ENCODE measurements around the gene TOX2. TPM values are rescaled to one million over a fixed set of nuclear protein-coding genes. Genes with fewer than 3 reads are reported as not detected.

Gene TOX2
- total RNA-seq, 1 experiment from 2014 or later: 117 TPM

DNA sequence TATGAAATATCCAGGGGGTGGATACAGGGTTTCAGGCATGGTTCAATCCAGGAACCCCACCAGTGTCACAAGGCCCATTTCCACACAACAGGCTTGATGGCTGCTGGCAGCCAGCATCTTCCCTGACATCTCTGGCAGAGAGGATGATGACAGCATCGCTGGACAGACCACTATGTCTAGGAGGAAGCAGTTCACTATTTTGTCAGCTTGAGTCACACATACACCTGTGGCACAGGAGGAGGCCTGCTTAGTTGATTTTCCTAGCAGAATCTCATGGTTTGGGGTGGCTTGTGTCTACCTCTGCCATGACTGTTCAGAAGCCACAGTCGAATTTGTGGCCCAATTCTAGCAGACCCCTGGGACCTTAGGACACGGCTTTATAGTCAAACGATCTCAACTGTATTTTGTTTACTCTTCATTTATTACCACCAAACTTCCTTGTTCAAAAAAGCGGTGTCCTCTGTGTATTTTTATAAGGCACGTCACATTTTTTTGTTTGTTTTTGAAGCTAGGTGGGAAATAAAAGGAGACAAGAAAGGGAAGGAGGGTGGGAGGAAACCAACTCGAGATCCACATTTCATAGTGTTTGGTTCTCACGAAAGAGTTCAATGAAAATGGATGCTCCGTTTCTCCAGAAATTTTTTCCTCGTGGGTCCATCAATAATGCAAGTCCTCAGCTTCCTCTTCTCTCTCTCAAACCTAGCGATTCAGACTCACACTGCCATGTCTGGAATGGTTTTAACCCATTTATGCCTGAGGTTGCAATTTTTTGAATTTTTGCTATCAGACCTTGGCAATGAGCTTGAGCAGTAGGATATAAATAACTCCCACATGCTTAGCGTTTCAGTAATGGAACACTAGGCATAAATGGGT is 94.4 kb downstream of the TOX2 start:
- ChIA-PET CTCF (no interaction called here), POLR2A (ENCODE audit: low non-redundant PET) (no interaction called here)
- no TSS peak for BruUV-seq (replicated peaks)
- no peak for TF ChIP-seq EZH2 (IDR thresholded peaks at IDR 0.05; ENCODE audit: borderline replicate concordance, low read depth, low read length, poor library complexity, severe bottlenecking)
- TF ChIP-seq, protein P1, sequence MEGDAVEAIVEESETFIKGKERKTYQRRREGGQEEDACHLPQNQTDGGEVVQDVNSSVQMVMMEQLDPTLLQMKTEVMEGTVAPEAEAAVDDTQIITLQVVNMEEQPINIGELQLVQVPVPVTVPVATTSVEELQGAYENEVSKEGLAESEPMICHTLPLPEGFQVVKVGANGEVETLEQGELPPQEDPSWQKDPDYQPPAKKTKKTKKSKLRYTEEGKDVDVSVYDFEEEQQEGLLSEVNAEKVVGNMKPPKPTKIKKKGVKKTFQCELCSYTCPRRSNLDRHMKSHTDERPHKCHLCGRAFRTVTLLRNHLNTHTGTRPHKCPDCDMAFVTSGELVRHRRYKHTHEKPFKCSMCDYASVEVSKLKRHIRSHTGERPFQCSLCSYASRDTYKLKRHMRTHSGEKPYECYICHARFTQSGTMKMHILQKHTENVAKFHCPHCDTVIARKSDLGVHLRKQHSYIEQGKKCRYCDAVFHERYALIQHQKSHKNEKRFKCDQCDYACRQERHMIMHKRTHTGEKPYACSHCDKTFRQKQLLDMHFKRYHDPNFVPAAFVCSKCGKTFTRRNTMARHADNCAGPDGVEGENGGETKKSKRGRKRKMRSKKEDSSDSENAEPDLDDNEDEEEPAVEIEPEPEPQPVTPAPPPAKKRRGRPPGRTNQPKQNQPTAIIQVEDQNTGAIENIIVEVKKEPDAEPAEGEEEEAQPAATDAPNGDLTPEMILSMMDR (conservative IDR thresholded peaks at IDR 0.05; ENCODE audit: low read depth, low read length): no peak
- Histone ChIP-seq H3K4me3 (ENCODE audit: low read depth, low read length, poor library complexity, severe bottlenecking) (no peak overlapping the region), H3K9me3 (ENCODE audit: low read depth, low read length, poor library complexity, severe bottlenecking) (no peaks in the 10 kb centered on the region), H3K36me3 (ENCODE audit: insufficient read depth, low read length, poor library complexity, severe bottlenecking) (peaks cover 15% of the 10 kb centered on the region), H3K27me3 (replicated peaks; ENCODE audit: insufficient read depth, low read depth, low read length, poor library complexity) (no peaks in the 10 kb centered on the region), H3K4me1 (ENCODE audit: insufficient read depth, low read length, poor library complexity, severe bottlenecking) (peaks cover 26% of the 10 kb centered on the region), H3K27ac (ENCODE audit: low read depth, low read length, poor library complexity, severe bottlenecking) (no peak overlapping the region)
- intact Hi-C loops (cut with micrococcal nuclease; ENCODE audit: unreplicated experiment): no loop called here
- DNase-seq (ENCODE audit: low spot score): no peak

DNA sequence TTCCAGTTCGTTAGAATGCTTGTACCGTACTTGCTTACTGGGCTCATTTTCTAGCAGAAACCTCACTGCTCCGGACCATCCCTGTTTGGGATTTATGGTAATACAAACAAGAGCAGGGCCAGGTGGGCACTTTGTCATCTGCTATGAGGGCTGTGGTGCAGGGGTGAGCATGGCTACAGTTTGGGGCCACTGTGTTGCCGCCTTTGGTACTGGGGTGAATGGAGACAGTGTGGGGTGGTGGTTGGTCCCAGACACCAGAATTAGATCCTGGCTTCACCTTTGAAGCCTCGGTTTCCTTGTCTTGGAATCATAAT is 95.0 kb downstream of the TOX2 start:
- no peak for DNase-seq (ENCODE audit: low spot score)
- Histone ChIP-seq H3K9me3 (ENCODE audit: low read depth, low read length, poor library complexity, severe bottlenecking) (no peaks in the 10 kb centered on the region), H3K4me1 (ENCODE audit: insufficient read depth, low read length, poor library complexity, severe bottlenecking) (peaks cover 32% of the 10 kb centered on the region), H3K4me3 (ENCODE audit: low read depth, low read length, poor library complexity, severe bottlenecking) (no peak overlapping the region), H3K27ac (ENCODE audit: low read depth, low read length, poor library complexity, severe bottlenecking) (no peak overlapping the region), H3K36me3 (ENCODE audit: insufficient read depth, low read length, poor library complexity, severe bottlenecking) (peaks cover 15% of the 10 kb centered on the region), H3K27me3 (replicated peaks; ENCODE audit: insufficient read depth, low read depth, low read length, poor library complexity) (no peaks in the 10 kb centered on the region)
- BruUV-seq (replicated peaks): no TSS peak
- intact Hi-C loops (cut with micrococcal nuclease; ENCODE audit: unreplicated experiment): no loop called here
- CTCF ChIA-PET: no interaction called here
- TF ChIP-seq EZH2 (IDR thresholded peaks at IDR 0.05; ENCODE audit: borderline replicate concordance, low read depth, low read length, poor library complexity, severe bottlenecking): no peak
- TF ChIP-seq, protein P1 (conservative IDR thresholded peaks at IDR 0.05; ENCODE audit: low read depth, low read length): no peak
- POLR2A ChIA-PET (ENCODE audit: low non-redundant PET): no interaction called here

DNA sequence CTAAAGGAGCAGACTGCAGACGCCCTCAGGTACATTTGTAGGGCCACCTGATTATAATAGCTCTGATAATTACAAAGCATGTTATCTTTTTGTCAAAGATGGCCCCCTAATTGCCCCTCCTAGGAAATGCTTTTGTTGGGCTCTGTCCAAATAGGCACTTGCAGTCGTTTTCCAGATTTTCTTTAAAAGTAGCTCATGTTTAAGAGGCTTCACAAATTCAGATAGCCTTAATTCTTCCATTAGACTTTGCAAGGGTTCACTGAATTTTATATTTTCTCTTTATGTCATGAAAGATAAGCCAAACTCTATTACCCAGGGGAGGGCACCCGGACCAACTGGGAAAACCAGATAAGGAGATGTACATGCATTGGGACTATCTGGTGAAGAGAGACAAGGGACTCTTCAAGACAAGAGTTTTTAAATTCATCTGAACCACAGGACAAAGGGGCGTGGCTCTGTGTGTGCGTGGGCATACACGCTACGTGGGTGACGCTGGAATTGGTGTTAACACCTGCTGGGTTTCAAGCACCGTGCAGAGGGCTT is 95.6 kb downstream of the TOX2 start:
- CTCF ChIA-PET: no interaction called here
- BruUV-seq (replicated peaks): no TSS peak
- Histone ChIP-seq H3K9me3 (ENCODE audit: low read depth, low read length, poor library complexity, severe bottlenecking) (no peaks in the 10 kb centered on the region), H3K4me1 (ENCODE audit: insufficient read depth, low read length, poor library complexity, severe bottlenecking) (peaks cover 38% of the 10 kb centered on the region), H3K4me3 (ENCODE audit: low read depth, low read length, poor library complexity, severe bottlenecking) (no peak overlapping the region), H3K36me3 (ENCODE audit: insufficient read depth, low read length, poor library complexity, severe bottlenecking) (peaks cover 15% of the 10 kb centered on the region), H3K27ac (ENCODE audit: low read depth, low read length, poor library complexity, severe bottlenecking) (no peak overlapping the region), H3K27me3 (replicated peaks; ENCODE audit: insufficient read depth, low read depth, low read length, poor library complexity) (no peaks in the 10 kb centered on the region)
- TF ChIP-seq, protein P1 (conservative IDR thresholded peaks at IDR 0.05; ENCODE audit: low read depth, low read length): no peak
- TF ChIP-seq EZH2 (IDR thresholded peaks at IDR 0.05; ENCODE audit: borderline replicate concordance, low read depth, low read length, poor library complexity, severe bottlenecking): no peak
- POLR2A ChIA-PET (ENCODE audit: low non-redundant PET): no interaction called here
- intact Hi-C loops (cut with micrococcal nuclease; ENCODE audit: unreplicated experiment): no loop called here
- DNase-seq (ENCODE audit: low spot score): peak; percentile 55

Measured in A673 (cell line).